Iris pigment epithelial cell (primary cell): ENCODE results near the gene RAB18.
"Not testable (repeated sequence)": the region's sequence is repeated elsewhere in the genome, so short reads cannot be mapped to it uniquely, and the experiment has no call there.

ENCODE experiments used
- DNase-seq: peaks from one replicate; pipeline ENCODE4 v3.0.0-alpha.2; 2011; ENCODE audit warnings: low read depth

The RAB18 gene

DNA sequence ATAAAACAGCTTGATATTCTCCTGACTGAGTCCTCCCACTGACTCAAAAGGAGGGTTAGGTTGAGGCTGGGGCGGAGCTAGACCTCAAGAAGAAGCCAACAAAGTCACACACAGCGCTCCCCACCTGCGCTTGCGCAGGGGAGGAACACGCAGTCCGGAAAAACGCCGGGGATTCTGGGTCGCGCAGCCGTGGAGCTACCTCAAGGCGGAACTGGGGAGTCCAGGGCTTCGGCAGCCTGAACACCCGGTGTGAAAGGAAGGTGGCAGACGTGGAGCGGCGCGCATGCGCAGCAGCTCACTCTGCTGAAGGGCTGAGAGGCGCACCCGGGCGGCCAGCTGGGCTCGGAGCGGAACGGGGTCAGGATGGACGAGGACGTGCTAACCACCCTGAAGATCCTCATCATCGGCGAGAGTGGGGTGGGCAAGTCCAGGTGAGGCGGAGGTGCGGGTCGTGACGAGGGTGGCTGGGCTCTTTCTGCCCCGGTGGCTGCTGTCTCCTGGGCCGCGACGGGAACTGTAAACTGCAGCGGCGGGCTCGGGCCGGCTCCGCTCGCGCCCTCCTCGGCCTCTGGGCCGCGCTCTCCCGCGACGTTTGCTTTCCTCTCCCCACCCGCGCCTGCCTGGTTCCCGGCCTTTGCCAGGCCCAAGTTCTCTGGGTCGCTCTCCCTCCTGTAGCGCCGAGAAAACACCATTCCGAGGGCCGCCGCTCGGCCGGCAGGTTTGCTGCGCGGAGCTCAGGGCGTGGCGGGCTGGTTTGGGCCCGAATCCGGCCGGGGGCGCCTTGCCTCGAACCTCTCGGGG, at the start of gene RAB18:
RAB18 (plus strand) TSS at position 298 of the 801 bp plus-strand sequence; CDS start at position 364, 66 bp downstream.
- peak; percentile 99 for DNase-seq

DNA sequence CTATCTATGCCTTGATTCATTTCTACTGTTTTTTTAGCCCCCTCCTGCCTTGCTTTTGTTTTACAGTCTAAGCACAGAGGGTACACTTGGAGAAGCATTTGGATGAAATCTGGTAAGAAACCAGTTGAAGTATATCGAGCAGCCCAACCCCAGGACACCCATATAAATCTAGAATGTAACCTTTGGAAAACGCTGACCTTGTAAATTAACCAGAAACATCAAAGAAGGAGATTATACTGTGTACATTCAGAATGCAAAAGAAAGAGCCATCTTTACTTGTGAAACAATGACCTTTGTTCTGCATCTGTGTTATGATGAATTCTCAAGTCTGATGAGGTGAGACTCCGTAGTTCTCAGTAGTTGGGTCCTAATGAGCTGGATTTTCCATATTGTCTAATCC, 49.3 kb upstream of the RAB18 start:
- no peak for DNase-seq

DNA sequence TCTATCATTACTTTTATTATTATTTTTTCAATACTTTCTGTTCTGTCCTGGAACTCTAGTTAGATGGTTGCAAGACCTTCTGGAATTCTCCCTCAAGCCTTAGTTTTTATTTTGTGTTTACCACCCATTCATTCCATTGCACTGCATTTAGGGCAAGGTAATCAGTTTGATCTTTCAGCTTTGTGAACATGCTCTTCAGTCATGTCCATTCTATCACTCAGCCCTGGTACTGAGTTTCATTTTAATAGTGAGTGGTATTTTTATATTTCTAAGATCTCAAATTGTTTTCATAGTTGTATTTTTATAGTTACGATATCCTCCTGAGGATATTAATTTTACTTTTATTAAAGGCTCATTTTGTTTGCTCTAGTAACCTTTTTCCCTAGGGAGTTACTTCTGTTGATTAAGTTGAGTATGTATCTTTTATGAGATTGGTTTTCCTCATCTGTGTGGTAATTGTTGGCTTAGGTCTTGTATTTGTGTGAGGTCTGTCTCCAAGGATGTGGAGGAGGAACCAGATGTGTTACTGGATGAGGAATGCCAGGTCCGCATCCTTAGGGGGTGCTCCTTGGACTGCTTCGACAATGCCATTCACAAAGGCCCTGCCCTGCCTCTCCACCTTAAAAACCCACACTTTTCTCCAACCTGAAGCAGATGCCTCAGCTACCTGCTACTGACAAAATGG, 46.7 kb upstream of the RAB18 start:
- DNase-seq: no peak

GRCh38 chr10:27457966-27458365, 46.1 kb upstream of the RAB18 start:
- no peak for DNase-seq

DNA sequence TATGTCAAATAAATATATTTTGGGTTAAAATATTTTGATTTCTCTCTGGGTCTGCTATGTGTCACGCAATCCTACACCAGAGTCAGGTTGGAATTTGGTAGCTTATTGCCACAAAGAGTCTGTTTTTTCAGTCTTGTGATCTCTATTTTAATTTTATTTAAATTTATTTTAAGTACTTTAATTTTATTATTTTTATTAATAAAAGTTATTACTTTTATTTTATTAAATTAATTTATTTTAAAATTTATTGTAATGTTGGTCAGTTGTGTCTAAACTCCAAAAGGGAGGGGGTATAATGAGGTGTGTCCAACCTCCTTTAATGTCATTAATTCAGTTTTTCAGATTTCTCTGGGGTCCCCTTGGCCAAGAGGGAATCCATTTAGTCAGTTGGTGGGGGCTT, 42.8 kb upstream of the RAB18 start:
- no peak for DNase-seq

DNA sequence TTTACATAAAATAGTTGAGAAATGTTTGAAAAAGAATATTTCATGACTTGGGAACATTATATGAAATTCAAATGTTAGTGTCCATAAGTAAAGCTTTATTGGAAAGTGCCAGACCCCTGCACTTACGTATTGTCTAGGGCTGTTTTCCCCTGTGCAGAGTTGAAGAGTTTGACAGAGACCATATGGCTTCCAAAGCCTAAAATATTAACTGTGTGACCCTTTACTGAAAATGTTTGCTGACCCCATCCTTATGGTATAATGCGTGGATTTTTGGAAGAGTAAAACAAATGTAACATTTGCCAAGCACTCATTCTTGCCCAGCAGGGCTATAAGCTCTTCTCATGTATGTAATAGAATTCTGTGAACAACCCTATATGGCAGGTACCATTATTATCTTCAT, 40.1 kb upstream of the RAB18 start:
- no peak for DNase-seq

- no peak for DNase-seq
These were observed 39.1 kb upstream of the RAB18 start for GRCh38 chr10:27464993-27465392.

GRCh38 chr10:27465596-27465995, 38.5 kb upstream of the RAB18 start:
- not testable (repeated sequence) for DNase-seq

DNA sequence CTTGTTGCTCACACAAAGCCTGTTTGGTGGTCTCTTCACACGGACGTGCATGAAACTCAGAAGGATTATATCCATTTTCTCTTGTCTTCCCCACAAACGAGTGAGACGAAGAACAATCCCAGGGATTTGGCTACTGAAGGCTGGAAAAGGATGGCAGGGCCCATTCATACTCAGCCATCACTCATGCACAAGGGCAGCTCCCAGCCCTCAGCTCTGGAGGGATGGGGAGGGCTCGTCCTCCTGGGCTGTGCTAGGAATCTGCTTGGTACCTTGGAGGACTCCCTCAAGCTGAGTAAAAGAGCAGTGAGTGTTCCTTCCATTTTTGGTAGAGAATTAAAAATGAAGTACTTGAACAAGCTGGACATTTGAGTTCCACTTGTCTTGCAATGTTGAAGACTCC, 33.2 kb upstream of the RAB18 start:
- DNase-seq: no peak

DNA sequence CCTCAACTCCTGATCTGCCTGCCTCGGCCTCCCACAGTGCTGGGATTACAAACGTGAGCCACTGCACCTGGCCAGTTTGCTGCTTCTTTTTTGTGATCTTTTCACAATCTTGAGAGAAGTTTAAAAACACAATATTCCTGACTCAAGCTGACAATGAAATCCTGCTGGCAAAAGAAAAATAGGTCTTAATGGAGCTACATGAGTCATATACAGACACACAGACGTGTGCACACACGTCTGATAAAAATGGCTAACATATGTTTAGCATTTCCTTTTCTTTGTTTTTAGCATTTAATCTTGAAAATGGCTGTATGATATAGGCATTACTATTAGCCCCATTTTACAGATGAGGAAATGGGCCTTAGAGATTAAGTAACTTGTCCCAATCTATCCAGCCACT, 29.4 kb upstream of the RAB18 start:
- no peak for DNase-seq

- DNase-seq: no peak
These were observed 25.1 kb upstream of the RAB18 start for GRCh38 chr10:27479016-27479415.

DNA sequence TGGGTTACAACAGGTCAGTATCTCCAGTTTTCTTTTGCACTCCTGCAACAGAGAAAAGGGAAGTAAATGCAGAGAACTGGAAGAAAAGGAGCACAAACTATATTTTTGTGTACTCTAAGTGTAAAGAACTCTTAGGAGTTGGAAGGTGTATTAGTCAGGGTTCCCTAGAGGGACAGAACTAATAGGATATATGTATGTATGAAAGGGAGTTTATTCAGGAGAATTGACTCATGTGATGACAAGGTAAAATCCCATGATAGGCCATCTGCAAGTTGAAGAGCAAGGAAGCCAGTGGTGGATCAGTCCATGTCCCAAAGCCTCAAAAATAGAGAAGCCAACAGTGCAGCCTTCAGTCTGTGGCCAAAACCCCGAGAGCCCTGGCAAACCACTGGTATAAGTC, 22.6 kb upstream of the RAB18 start:
- DNase-seq: no peak

GRCh38 chr10:27482984-27483956, 20.8 kb upstream of the RAB18 start:
- DNase-seq: peak; percentile 40

DNA sequence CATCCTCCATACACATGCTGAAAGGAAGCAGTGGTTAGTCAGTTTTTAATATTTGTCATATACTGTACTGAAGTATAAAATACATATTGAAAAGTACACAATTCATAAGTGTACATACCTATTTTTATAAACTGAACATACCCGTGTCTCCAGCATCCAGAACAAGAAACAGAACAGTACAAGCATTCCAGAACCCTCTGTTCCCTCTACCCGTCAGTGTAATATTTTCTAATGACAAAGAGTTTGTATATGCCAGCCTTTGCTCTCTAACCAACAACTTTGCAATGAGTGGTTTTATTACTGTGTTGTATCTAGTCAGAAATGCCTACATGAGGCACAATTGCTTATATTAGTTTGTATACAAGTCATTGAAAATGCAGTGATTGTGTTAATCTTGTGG, 18.7 kb upstream of the RAB18 start:
- DNase-seq: no peak

- DNase-seq: no peak
These were observed 18.1 kb upstream of the RAB18 start for GRCh38 chr10:27485986-27486385.

GRCh38 chr10:27490807-27491206, 13.3 kb upstream of the RAB18 start:
- no peak for DNase-seq

DNA sequence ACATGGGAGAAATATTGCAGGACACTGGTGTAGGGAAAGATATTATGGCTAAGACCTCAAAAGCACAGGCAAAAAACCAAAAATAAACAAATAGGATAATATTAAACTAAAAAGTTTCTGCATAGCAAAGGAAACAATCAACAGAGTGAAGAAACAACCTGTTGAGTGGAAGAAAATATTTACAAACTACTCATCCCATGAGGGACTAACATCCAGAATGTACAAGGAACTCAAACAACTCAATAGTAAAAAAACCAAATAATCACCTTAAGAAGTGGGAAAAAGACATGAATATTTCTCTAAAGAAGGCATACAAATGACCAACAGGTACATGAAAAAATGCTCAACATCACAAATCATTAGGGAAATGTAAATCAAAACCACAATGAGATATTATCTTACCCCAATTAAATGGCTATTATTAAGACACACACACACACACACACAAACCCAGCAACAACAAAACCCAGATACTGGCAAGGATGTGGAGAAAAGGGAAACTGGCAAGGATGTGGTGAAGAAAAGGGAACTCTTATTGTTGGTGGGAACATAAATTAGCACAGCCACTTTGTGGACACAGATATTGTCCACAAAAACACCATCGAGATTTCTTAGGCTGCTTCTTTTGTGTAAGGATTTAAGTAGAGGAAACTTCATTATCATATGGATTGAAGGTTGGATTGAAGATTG, 9.8 kb upstream of the RAB18 start:
- no peak for DNase-seq

DNA sequence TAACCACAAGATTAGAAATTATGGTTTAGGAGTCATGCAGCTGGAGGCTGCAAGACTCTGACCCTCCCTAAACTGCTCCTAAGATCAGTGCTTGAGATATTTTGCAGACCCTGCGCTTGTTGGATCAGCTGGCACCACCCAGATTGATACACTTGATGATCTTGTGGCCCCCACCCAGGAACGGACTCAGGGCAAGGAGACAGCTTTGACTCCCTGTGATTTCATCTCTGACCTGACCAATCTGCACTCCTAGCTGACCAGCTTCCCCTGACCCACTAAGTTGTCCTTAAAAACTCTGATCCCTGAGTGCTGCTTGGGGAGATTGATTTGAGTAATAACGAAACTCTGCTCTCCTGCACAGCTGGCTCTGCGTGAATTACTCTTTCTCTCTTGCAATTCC, 8.0 kb upstream of the RAB18 start:
- no peak for DNase-seq

- no peak for DNase-seq
These were observed 4.0 kb upstream of the RAB18 start for GRCh38 chr10:27500096-27500495.

DNA sequence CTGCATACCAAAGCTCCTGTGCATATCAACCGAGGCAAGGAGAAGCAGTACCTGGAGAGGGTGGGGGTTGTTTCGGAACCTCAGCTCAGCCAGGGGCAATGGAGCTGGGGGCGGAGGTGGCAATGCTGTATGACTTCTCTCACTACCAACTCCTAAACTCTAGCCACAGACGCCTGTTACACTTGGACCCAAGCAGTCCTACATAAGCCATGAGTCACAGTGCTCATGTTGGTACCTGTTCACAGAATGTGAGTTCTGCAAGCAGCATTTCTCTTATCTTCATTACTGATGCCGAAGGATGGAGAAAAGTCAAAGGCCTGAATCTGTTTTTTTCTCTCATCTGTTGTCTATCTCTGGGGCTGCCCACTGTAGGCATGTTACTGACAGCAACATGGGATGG, 3.2 kb upstream of the RAB18 start:
- DNase-seq: no peak

DNA sequence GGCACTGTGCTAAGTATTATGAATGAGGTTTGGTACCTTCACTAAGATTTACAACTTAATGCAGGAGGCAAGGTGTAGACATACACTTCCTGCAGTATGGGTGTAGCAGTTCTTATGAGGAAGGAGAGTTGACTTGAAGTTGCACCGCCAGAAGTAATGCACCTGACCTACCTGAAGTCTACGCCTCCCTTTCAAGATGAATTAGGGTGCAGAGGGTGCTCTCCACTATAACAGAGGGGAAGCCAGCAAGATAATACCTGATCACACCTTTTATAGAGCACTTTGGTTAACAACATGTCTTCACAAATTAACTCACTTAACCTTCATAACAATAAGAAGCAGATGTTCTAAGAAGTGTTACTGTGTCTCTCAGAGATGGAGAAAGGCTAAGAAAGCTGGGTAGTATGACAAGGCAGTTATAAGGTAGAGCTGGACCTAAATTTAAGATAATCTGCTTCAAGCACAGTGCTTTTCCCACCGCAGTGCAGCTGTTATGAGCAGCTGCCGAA, 552 bp upstream of the RAB18 start:
- DNase-seq: no peak
